Subcutaneous adipose tissue (tissue), 4 donors: ENCODE measurements around the gene TRAPPC11. TPM values are rescaled to one million over a fixed set of nuclear protein-coding genes. Genes with fewer than 3 reads are reported as not detected.

Experiments
- total RNA-seq, 4 donors: library from RNA; depleted of rRNA; stranded (reverse); fragments of >200 nt; gene quantifications; one replicate each; pipeline ENCODE4 v1.1.0, GENCODE V29; 2016
- TF ChIP-seq, protein P1 (sequence below): fragments of 450-650 bp; IDR thresholded peaks from one replicate; pipeline ENCODE4 v1.5.1; 2016; ENCODE audit warnings: low read depth, mild to moderate bottlenecking, control low read depth, antibody characterized with exemption, moderate library complexity

The TRAPPC11 gene
- total RNA-seq, 4 donors from 2014 or later: 38.2 to 68.0 (median 56.1) TPM

DNA sequence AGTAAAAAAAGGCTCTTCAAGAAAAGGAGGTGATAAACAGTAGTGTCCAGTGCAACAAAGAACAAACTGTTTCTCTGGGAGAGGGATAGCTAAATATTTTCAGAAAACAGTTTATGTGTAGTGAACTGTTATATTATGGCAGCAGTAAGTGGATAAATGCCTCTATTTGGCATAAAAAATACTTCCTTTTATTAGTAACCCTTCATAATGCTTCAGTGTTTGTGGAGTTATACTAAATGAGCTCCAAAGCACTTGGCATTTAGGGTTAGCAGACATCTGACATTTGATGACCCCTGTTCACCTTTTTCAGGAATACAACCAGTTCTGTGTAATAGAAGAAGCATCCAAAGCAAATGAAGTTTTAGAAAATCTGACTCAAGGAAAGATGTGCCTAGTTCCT, 31.9 kb downstream of the TRAPPC11 start:
- TF ChIP-seq, protein P1, sequence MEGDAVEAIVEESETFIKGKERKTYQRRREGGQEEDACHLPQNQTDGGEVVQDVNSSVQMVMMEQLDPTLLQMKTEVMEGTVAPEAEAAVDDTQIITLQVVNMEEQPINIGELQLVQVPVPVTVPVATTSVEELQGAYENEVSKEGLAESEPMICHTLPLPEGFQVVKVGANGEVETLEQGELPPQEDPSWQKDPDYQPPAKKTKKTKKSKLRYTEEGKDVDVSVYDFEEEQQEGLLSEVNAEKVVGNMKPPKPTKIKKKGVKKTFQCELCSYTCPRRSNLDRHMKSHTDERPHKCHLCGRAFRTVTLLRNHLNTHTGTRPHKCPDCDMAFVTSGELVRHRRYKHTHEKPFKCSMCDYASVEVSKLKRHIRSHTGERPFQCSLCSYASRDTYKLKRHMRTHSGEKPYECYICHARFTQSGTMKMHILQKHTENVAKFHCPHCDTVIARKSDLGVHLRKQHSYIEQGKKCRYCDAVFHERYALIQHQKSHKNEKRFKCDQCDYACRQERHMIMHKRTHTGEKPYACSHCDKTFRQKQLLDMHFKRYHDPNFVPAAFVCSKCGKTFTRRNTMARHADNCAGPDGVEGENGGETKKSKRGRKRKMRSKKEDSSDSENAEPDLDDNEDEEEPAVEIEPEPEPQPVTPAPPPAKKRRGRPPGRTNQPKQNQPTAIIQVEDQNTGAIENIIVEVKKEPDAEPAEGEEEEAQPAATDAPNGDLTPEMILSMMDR: no peak

DNA sequence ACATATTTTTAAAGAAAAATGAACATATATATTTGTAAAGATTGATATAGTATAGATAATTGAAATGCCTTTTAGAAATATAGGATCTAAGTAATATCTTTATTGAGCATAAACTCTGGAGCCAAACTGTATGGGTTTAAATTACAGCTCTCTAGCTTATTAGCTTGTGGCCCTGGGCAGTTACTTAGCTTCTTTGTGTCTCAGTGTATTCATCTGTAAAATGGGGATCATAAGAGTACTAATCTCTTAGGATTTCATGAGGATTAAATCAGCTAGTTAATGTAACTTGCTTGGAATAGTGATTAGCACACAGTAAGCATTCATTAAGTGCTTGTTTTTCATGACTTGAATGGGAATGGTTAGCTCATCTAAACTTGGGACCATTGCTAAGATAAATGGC, 32.8 kb downstream of the TRAPPC11 start:
- TF ChIP-seq, protein P1: no peak

DNA sequence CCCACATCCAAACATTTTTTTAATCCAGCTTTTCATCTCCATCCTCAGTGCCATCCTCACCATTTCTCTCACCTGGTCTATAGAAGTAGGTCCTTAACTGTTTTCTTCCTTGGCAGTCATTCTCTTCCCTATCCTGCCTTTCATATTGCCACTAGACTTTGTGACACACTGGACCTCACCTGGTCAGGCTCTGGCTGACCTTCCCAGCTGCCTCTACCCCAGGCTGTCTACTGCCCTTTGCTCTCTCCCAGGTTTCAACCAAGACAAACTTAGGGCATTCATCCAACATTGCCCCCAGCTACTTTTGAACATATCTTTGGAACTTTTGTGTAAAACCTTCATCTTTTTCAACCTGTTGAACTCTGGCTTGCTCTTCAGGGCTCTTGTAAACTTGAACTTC, 39.8 kb downstream of the TRAPPC11 start:
- TF ChIP-seq, protein P1: no peak

DNA sequence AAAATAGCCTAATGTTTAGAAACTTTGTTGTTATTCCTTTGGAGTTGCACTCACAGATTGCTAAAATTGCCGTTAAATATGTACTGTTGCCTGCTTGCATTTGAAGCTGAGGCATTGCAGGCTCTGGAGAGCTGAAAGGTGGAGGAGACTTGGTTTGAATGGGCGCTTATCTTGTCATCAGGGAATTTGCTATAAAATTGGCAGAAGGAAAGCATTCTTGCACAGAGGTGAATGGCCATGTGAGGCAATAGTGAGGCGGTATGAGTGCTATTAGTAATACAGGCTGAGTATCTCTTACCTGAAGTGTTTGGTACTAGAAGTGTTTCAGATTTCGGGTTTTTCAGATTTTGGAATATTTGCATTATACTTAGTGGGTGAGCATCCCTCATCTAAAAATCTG, 41.3 kb downstream of the TRAPPC11 start:
- TF ChIP-seq, protein P1: no peak

DNA sequence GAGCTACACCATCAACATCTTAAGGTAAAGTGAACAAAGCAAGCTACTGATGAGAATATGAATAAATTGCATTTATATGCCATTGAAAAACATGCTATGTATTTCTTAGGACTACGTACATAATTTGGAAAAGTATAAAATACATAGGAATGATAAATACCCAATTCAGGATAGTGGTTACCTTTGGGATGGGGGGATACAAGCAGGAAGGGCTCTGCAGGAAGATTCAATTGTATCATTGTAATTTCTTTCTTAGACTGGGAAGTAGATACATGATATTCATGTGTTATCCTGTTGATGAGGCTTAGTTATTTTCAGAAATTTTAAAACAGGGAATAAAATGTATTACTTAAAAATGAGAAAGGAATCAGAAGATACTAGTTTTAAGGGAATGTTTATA, 43.4 kb downstream of the TRAPPC11 start:
- TF ChIP-seq, protein P1: no peak

DNA sequence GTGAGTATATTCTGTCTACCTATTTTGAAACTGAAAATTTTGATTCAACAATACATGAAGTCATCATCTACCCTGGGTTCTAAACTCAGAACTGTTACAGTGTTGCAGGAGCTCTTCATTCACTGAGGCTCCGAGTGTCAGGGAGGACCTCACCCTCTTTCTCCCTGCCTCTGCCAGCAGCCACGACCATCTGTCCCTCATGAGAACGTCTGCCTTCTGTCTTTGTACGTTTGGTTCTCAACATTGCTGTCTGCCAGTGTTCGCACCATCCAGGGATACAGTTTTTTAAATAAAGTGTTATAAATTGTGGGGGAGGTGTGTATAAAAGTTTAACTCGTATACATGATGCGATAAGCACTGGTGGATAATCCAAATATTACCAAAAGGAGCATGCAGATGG, 55.5 kb downstream of the TRAPPC11 start:
- TF ChIP-seq, protein P1: no peak

DNA sequence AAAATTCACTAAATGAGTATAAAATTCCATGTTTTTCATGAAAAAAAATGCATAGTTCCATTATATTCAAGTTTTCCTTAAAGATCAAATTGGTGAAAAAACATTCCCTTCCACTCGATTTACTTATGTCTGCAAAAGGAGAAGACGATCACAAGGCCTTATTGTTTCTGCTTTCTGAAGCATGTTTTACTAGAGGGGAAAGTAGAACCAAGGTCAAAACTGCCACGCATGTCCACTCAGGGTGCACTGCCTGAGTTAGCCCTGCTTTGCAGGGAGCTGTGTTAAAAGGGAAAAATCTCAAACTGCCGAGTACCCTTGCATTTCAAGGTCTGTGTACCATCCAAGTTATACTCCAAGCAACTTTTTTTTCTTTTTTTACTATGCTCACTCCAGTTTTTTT, 57.2 kb downstream of the TRAPPC11 start:
- TF ChIP-seq, protein P1: no peak
